ENCODE data around the gene POU1F1. TPM values are rescaled to one million over a fixed set of nuclear protein-coding genes. Genes with fewer than 3 reads are reported as not detected.
A peak's percentile ranks its signal among the peaks of the same experiment; 100 is the strongest.

The POU1F1 gene
- total RNA-seq, 1 experiment from 2014 or later = not detected

GRCh38 chr3:87229113-87229512, 47.3 kb downstream of the POU1F1 start:
- no peak for DNase-seq
- H3K27ac ChIP-seq = no peak overlapping the region
- peaks cover 3% of the 10 kb centered on the region for H3K4me1 ChIP-seq
- H3K36me3 ChIP-seq = no peaks in the 10 kb centered on the region
- H3K4me3 ChIP-seq = peak overlapping the region; percentile 94
- no peaks in the 10 kb centered on the region for H3K27me3 ChIP-seq
- H3K9me3 ChIP-seq (replicated peaks) = no peaks in the 10 kb centered on the region

- no peaks in the 10 kb centered on the region for H3K27me3 ChIP-seq
- H3K9me3 ChIP-seq (replicated peaks) = no peaks in the 10 kb centered on the region
- H3K36me3 ChIP-seq = no peaks in the 10 kb centered on the region
- H3K4me1 ChIP-seq = peaks cover 3% of the 10 kb centered on the region
- H3K27ac ChIP-seq = no peak overlapping the region; the same call in 1 of the 2 replicates
- H3K4me3 ChIP-seq = peak overlapping the region; percentile 94
- DNase-seq = peak; percentile 4 to 16
These were observed 48.1 kb downstream of the POU1F1 start for GRCh38 chr3:87228316-87228715.

DNA sequence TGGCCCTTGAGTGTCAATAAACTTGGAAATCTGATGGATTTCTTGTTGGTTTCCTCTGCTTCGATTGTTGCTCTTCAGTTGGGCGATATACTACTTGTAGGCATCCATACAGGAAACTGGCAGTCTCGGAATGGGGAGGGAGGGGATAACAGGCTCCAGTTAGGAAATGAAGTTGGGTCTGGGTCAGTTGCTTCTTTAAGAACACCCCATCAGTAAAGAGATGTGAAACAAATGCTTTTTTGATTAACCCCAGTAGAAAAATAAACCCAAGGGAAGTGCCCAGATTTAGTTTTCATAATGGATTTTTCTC, 48.6 kb downstream of the POU1F1 start:
- Histone ChIP-seq H3K4me1 (peaks cover 3% of the 10 kb centered on the region), H3K27ac (peak overlapping the region; percentile 61), H3K4me3 (peak overlapping the region; percentile 94), H3K36me3 (no peaks in the 10 kb centered on the region), H3K9me3 (replicated peaks) (no peaks in the 10 kb centered on the region), H3K27me3 (no peaks in the 10 kb centered on the region)
- DNase-seq = peak; percentile 11 to 37

GRCh38 chr3:87227104-87227834, 49.1 kb downstream of the POU1F1 start, which contains the start of gene CHMP2B:
CHMP2B (plus strand) TSS chr3:87227309; CDS start chr3:87227523, 214 bp downstream.
- DNase-seq = peak; percentile 90 to 93
- Histone ChIP-seq H3K4me1 (peaks cover 3% of the 10 kb centered on the region), H3K27ac (peak within 1 kb of the TSS; percentile 61), H3K4me3 (peak within 1 kb of the TSS; percentile 94), H3K27me3 (no peaks in the 10 kb centered on the region), H3K36me3 (no peaks in the 10 kb centered on the region), H3K9me3 (replicated peaks) (no peaks in the 10 kb centered on the region)

- DNase-seq = no peak
- no peak overlapping the region; the same call in 1 of the 2 replicates for H3K4me3 ChIP-seq
- H3K27me3 ChIP-seq = no peaks in the 10 kb centered on the region
- H3K27ac ChIP-seq = no peak overlapping the region
- H3K36me3 ChIP-seq = no peaks in the 10 kb centered on the region
- H3K9me3 ChIP-seq (replicated peaks) = no peaks in the 10 kb centered on the region
- H3K4me1 ChIP-seq = peaks cover 3% of the 10 kb centered on the region
These were observed 50.7 kb downstream of the POU1F1 start for GRCh38 chr3:87225659-87226058.

DNA sequence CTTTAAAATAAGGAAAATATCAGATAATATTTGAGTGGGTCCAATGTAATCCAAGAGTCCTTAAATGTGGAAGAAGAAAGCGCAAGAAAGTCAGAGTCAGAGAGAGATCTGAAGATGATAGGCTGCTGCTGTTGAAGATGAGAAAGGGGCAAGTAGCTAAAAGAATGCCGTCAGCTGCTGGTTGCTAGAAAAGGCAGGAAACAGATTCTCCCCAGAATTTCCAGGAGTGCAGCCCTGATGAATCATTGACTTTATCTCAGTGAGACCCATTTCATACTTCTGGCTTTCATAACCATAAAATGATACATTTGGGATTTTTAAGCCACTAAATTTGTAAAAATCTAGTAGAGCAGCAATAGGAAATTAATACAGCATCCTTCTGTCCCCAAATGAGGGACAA, 56.8 kb downstream of the POU1F1 start:
- Histone ChIP-seq H3K36me3 (no peaks in the 10 kb centered on the region), H3K4me1 (no peaks in the 10 kb centered on the region), H3K27ac (no peak overlapping the region), H3K27me3 (no peaks in the 10 kb centered on the region), H3K9me3 (replicated peaks) (no peaks in the 10 kb centered on the region), H3K4me3 (no peak overlapping the region)
- no peak for DNase-seq

DNA sequence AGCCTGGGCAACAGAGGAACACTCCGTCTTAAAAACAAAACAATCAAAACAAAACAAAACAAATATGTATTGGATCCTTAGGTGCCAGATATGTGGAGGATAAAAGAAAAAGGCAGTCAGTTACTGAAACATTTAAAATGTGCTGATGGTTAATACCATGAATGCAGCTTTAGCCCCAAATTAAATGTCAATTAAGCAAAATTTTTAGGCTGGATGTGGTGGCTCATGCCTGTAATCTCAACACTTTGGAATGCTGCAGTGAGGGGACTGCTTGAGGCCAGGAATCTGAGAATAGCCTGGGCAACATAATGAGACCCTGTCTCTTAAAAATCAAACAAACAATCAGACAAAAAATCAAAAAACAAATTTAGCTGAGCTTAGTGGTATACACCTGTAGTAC, 57.8 kb downstream of the POU1F1 start:
- Histone ChIP-seq H3K9me3 (replicated peaks) (no peaks in the 10 kb centered on the region), H3K4me1 (no peaks in the 10 kb centered on the region), H3K27me3 (no peaks in the 10 kb centered on the region), H3K36me3 (no peaks in the 10 kb centered on the region), H3K4me3 (no peak overlapping the region), H3K27ac (no peak overlapping the region)
- DNase-seq = no peak

Other genes starting within 250 kb of the POU1F1 start
- gene CHMP2B, start 49.3 kb downstream of the POU1F1 start, total RNA-seq (2014; rRNA removed; shearing (Covaris generic)) = 39.6 and 44.7 TPM in 2 replicates

All from SJCRH30 (cell line).